Measurements from ENCODE around the gene SRD5A1. TPM values are rescaled to one million over a fixed set of nuclear protein-coding genes. Genes with fewer than 3 reads are reported as not detected.

Gene SRD5A1
- total RNA-seq, 1 experiment from 2014 or later = 24.7 TPM

- TF ChIP-seq SRF (IDR thresholded peaks at IDR 0.05; ENCODE audit: low read depth) = no peak
- TF ChIP-seq CBX3 (IDR thresholded peaks at IDR 0.05; ENCODE audit: low read depth) = no peak
- no peak for TF ChIP-seq EZH2 (IDR thresholded peaks at IDR 0.05)
Measured at GRCh38 chr5:6632888-6633468, at the start of gene SRD5A1, which contains the start of gene NSUN2 (continued).

GRCh38 chr5:6584101-6584645 is 49.1 kb upstream of the SRD5A1 start:
- H3K27me3 ChIP-seq (ENCODE audit: insufficient read depth, low read length) = peaks cover 19% of the 10 kb centered on the region

More at GRCh38 chr5:6584101-6584645, 49.1 kb upstream of the SRD5A1 start:
- TF ChIP-seq SP1 (IDR thresholded peaks at IDR 0.05; ENCODE audit: low read depth) = no peak
- TF ChIP-seq EGR1 (IDR thresholded peaks at IDR 0.05; ENCODE audit: low read depth) = no peak
- TF ChIP-seq POLR2A (IDR thresholded peaks at IDR 0.05; ENCODE audit: borderline replicate concordance, extremely low read depth, insufficient read depth, insufficient read length) = no peak
- no peak for TF ChIP-seq CTCF (IDR thresholded peaks at IDR 0.05 in 2 of 3, conservative IDR thresholded peaks at IDR 0.05 in 1 of 3; ENCODE audit: borderline replicate concordance in 1 of 3, insufficient read depth in 1 of 3, low read depth in 2 of 3, low read length in 2 of 3)
- no peak for TF ChIP-seq MAX (IDR thresholded peaks at IDR 0.05)
- TF ChIP-seq EZH2 (IDR thresholded peaks at IDR 0.05) = no peak
- no TSS peak for BruUV-seq (replicated peaks)
- H3K4me3 ChIP-seq (replicated peaks in 1 of 2; ENCODE audit: low read depth in 1 of 2, low read length in 2 of 2) = no peak overlapping the region
- H3K9me3 ChIP-seq (ENCODE audit: control insufficient read depth in 1 of 2, insufficient read depth in 1 of 2, low read depth in 1 of 2, low read length in 2 of 2) = no peaks in the 10 kb centered on the region
- ChIA-PET CTCF (no interaction called here), POLR2A (no interaction called here), RAD21 (ENCODE audit: low non-redundant PET in 1 of 2, low total read pairs in 2 of 2, uncharacterized antibody in 2 of 2, unreplicated experiment in 2 of 2) (no interaction called here)
- no peaks in the 10 kb centered on the region for H3K4me1 ChIP-seq (ENCODE audit: control insufficient read depth in 1 of 2, insufficient read depth in 2 of 2, low read length in 2 of 2)
- no peak overlapping the region for H3K4me2 ChIP-seq (ENCODE audit: low read length)
- DNase-seq (ENCODE audit: low read depth, low spot score) (no peak), ATAC-seq (no peak)
- no peaks in the 10 kb centered on the region for H3K36me3 ChIP-seq (ENCODE audit: control insufficient read depth in 1 of 2, insufficient read depth in 2 of 2, low read length in 2 of 2)
- no peaks in the 10 kb centered on the region for H3K9me2 ChIP-seq (ENCODE audit: insufficient read depth)
- H4K20me1 ChIP-seq (ENCODE audit: insufficient read depth) = no peaks in the 10 kb centered on the region
- H3K79me2 ChIP-seq (ENCODE audit: insufficient read depth, low read length) = no peaks in the 10 kb centered on the region
- no peak overlapping the region for H2AFZ ChIP-seq (ENCODE audit: low read depth, low read length, poor library complexity, severe bottlenecking)
- no peak overlapping the region for H3K27ac ChIP-seq (ENCODE audit: low read depth, low read length)
- intact Hi-C loops (cut with micrococcal nuclease) = no loop called here
- H3K9ac ChIP-seq (ENCODE audit: low read length) = no peak overlapping the region

Data from HCT116 (cell line).